Mesenchymal stem cell (in vitro differentiated cells and primary cell): ENCODE measurements around the gene REEP5.
A peak's percentile ranks its signal among the peaks of the same experiment; 100 is the strongest.
"Not testable (repeated sequence)": the region's sequence is repeated elsewhere in the genome, so short reads cannot be mapped to it uniquely, and the experiment has no call there.

Experiments used
- DNase-seq: peaks from one replicate; pipeline ENCODE4 v3.0.0-alpha.2; 2013
- H2AFZ ChIP-seq: one replicate; pipeline ENCODE4 v1.6.1; 2013; ENCODE audit warnings: low read depth, mild to moderate bottlenecking, control low read depth, inconsistent platforms, low read length, moderate library complexity
- H2AK5ac ChIP-seq: 2 replicates; pipeline ENCODE4 v1.6.1; 2013; ENCODE audit warnings: low read length, moderate library complexity, mild to moderate bottlenecking, inconsistent platforms; ENCODE audit not compliant: severe bottlenecking
- H2BK120ac ChIP-seq: one replicate; pipeline ENCODE4 v1.6.1; 2013; ENCODE audit warnings: low read depth, mild to moderate bottlenecking, inconsistent platforms, low read length, moderate library complexity
- H2BK12ac ChIP-seq, 2 experiments: one replicate each; pipeline ENCODE4 v1.6.1; 2013; ENCODE audit warnings: inconsistent platforms in 2 of 2, low read length in 2 of 2, mild to moderate bottlenecking in 2 of 2, moderate library complexity in 2 of 2, control low read depth in 1 of 2
- H2BK15ac ChIP-seq: one replicate; pipeline ENCODE4 v1.6.1; 2013; ENCODE audit warnings: mild to moderate bottlenecking, low read depth, inconsistent platforms; ENCODE audit not compliant: poor library complexity, severe bottlenecking
- H2BK5ac ChIP-seq: 2 replicates; pipeline ENCODE4 v1.6.1; 2013; ENCODE audit warnings: low read depth, mild to moderate bottlenecking, low read length, control low read depth, inconsistent platforms; ENCODE audit not compliant: poor library complexity, severe bottlenecking
- H3K14ac ChIP-seq, 2 experiments: one replicate each; pipeline ENCODE4 v1.6.1; 2013; ENCODE audit warnings: inconsistent platforms in 2 of 2, low read length in 2 of 2, control low read depth in 1 of 2, mild to moderate bottlenecking in 1 of 2, moderate library complexity in 1 of 2
- H3K18ac ChIP-seq, 2 experiments: one replicate each; pipeline ENCODE4 v1.6.1; 2013; ENCODE audit warnings: inconsistent platforms in 2 of 2, low read length in 2 of 2, control low read depth in 1 of 2, low read depth in 1 of 2, mild to moderate bottlenecking in 1 of 2
- H3K23ac ChIP-seq, 2 experiments: one replicate each; pipeline ENCODE4 v1.6.1; 2013; ENCODE audit warnings: inconsistent platforms in 2 of 2, low read length in 2 of 2, mild to moderate bottlenecking in 2 of 2, moderate library complexity in 2 of 2, control low read depth in 1 of 2
- H3K27ac ChIP-seq: 2 replicates; pipeline ENCODE4 v1.5.1; 2013; ENCODE audit warnings: mild to moderate bottlenecking, moderate library complexity, low read length, control low read depth, inconsistent platforms; ENCODE audit not compliant: poor library complexity, severe bottlenecking
- H3K27me3 ChIP-seq, 2 experiments: 2 replicates each; pipeline versions ENCODE4 v1.6.1 to v1.7.0; 2013; ENCODE audit warnings: low read length in 2 of 2, mild to moderate bottlenecking in 2 of 2, moderate library complexity in 2 of 2, control low read depth in 1 of 2, inconsistent platforms in 1 of 2; ENCODE audit not compliant: control insufficient read depth in 1 of 2, insufficient read depth in 1 of 2
- H3K36me3 ChIP-seq, 2 experiments: 2 replicates each; pipeline versions ENCODE4 v1.6.1 to v1.7.0; 2013; ENCODE audit warnings: low read length in 2 of 2, control low read depth in 1 of 2, inconsistent platforms in 1 of 2, low read depth in 1 of 2, mild to moderate bottlenecking in 1 of 2; ENCODE audit not compliant: insufficient read depth in 2 of 2, control insufficient read depth in 1 of 2
- H3K4ac ChIP-seq, 2 experiments: one replicate each; pipeline ENCODE4 v1.6.1; 2013; ENCODE audit warnings: inconsistent platforms in 2 of 2, low read length in 2 of 2, mild to moderate bottlenecking in 2 of 2, moderate library complexity in 2 of 2, control low read depth in 1 of 2, low read depth in 1 of 2
- H3K4me1 ChIP-seq: 2 replicates; pipeline ENCODE4 v1.6.1; 2013; ENCODE audit warnings: low read depth, low read length, control low read depth; ENCODE audit not compliant: control insufficient read depth, insufficient read depth
- H3K4me2 ChIP-seq: 2 replicates; pipeline ENCODE4 v1.6.1; 2013; ENCODE audit warnings: low read length, mild to moderate bottlenecking, inconsistent platforms; ENCODE audit not compliant: poor library complexity, severe bottlenecking
- H3K4me3 ChIP-seq, 2 experiments: 2 replicates each; pipeline versions ENCODE4 v1.5.1 to v1.7.0; 2013; ENCODE audit warnings: low read length in 2 of 2, mild to moderate bottlenecking in 2 of 2, control low read depth in 1 of 2, low read depth in 1 of 2; ENCODE audit not compliant: insufficient read depth in 1 of 2
- H3K79me1 ChIP-seq: replicated peaks from 2 replicates; pipeline ENCODE4 v1.6.1; 2013; ENCODE audit warnings: mild to moderate bottlenecking, control low read depth, low read length, inconsistent platforms; ENCODE audit not compliant: poor library complexity, severe bottlenecking
- H3K9ac ChIP-seq: 2 replicates; pipeline ENCODE4 v1.7.0; 2013; ENCODE audit warnings: mild to moderate bottlenecking, low read length, moderate library complexity
- H3K9me3 ChIP-seq: 2 replicates; pipeline ENCODE4 v1.7.0; 2013; ENCODE audit warnings: mild to moderate bottlenecking, low read length; ENCODE audit not compliant: control insufficient read depth
- H4K8ac ChIP-seq: one replicate; pipeline ENCODE4 v1.6.1; 2013; ENCODE audit warnings: inconsistent platforms, mild to moderate bottlenecking, low read length, moderate library complexity
- H4K91ac ChIP-seq: one replicate; pipeline ENCODE4 v1.6.1; 2013; ENCODE audit warnings: mild to moderate bottlenecking, low read length, inconsistent platforms
- WGBS: methylation state at CpG from one replicate; pipeline ENCODE4 v1.1.7; 2013; ENCODE audit warnings: mixed read lengths; 5-methylcytosine and 5-hydroxymethylcytosine counted together

Gene REEP5

DNA sequence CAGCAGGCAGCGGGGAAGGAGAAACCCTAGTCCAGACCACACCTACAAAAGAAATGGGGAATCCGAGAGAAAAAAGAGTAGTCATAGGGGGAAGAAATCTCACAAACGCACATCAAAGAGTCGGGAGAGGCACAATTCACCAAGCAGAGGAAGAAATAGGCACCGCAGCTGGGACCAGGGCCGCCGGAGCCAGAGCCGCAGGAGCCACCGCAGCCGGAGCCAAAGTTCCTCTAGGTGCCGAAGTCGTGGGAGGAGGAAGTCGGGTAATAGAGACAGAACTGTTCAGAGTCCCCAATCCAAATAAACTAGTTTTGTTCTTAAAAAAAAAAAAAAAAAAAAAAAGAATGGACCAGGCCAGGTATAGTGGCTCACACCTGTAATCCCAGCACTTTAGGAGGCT lies 29.3 kb downstream of the REEP5 start:
- WGBS: 97% methylated on average over 9 of the region's 13 CpGs
- Histone ChIP-seq H3K9me3 (no peaks in the 10 kb centered on the region), H3K4me3 (no peak overlapping the region), H3K27me3 (no peaks in the 10 kb centered on the region), H2AFZ (no peak overlapping the region), H3K4ac (no peak overlapping the region), H2BK12ac (no peak overlapping the region), H3K9ac (no peak overlapping the region), H2BK15ac (no peak overlapping the region), H3K27ac (no peak overlapping the region), H3K36me3 (peaks cover 22 to 67% of the 10 kb centered on the region in 2 experiments), H3K18ac (no peak overlapping the region), H3K14ac (no peak overlapping the region), H3K4me1 (no peaks in the 10 kb centered on the region), H2AK5ac (no peak overlapping the region), H4K8ac (no peak overlapping the region), H2BK5ac (no peak overlapping the region), H3K79me1 (peaks cover 20% of the 10 kb centered on the region), H4K91ac (no peak overlapping the region), H3K4me2 (no peak overlapping the region), H3K23ac (no peak overlapping the region), H2BK120ac (no peak overlapping the region)
- no peak for DNase-seq

DNA sequence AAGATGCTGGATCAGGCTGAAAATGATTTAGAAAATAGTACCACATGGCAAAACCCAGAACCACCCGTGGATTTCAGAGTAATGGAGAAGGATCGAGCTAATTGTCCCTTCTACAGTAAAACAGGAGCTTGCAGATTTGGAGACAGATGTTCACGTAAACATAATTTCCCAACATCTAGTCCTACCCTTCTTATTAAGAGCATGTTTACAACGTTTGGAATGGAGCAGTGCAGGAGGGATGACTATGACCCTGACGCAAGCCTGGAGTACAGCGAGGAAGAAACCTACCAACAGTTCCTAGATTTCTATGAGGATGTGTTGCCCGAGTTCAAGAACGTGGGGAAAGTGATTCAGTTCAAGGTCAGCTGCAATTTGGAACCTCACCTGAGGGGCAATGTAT lies 30.0 kb downstream of the REEP5 start:
- not testable (repeated sequence) for H3K14ac ChIP-seq, H4K91ac ChIP-seq, H3K27me3 ChIP-seq, H3K9me3 ChIP-seq, H2AFZ ChIP-seq, H2AK5ac ChIP-seq, H2BK12ac ChIP-seq, H3K9ac ChIP-seq, H3K23ac ChIP-seq, H2BK120ac ChIP-seq, H3K4ac ChIP-seq, H3K27ac ChIP-seq, H2BK15ac ChIP-seq, H3K4me1 ChIP-seq, H3K4me2 ChIP-seq, H4K8ac ChIP-seq, DNase-seq, H3K4me3 ChIP-seq, H2BK5ac ChIP-seq, H3K18ac ChIP-seq
- WGBS: 93% methylated on average over 8 of the region's 8 CpGs
- Histone ChIP-seq H3K79me1 (peaks cover 20% of the 10 kb centered on the region), H3K36me3 (peaks cover 21 to 68% of the 10 kb centered on the region in 2 experiments)

DNA sequence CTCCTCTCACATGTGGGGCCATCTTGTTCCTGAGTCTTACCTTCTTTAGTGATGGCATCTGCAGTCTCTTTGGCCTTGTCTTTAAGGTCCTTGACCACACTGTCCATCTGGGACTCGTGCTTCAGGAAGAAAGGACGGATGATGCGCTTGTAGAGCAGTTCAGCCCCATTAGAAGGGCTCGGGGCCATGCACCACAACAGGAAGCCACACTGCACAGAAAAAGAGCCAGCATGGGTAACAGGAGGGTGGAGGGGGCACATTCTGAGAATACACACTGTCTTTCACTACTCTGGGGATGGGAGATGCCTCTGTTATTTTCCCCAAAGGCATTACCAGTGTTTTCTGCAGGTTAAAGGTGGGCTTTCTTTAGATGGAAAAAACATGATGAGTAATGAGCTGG lies 35.1 kb downstream of the REEP5 start:
- H3K27me3 ChIP-seq: no peaks in the 10 kb centered on the region
- 100% methylated on average over 4 of the region's 4 CpGs for WGBS

DNA sequence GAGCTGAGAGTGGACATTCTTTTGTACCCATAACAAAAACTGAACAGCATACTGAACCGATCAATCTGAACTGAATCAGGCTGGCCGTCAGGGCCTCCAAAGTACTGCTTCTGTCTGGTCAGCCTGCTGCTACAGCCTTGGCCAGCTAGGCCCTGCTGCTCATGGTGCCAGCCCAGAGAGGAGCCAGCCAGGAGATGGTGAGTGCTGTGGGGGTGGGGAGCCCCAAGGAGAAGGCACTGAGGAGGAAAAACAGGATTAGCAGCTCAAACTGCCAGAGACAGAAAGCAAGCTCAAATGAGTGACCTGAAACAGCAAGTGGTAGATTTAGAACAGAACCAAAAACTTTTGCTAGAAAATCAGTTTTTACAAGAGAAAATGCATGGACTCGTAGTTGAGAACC lies 37.0 kb downstream of the REEP5 start:
- DNase-seq: no peak
- H3K4ac ChIP-seq: no peak overlapping the region
- peaks cover 28 to 91% of the 10 kb centered on the region in 2 experiments for H3K36me3 ChIP-seq
- H3K18ac ChIP-seq: no peak overlapping the region
- no peaks in the 10 kb centered on the region for H3K4me1 ChIP-seq
- H4K8ac ChIP-seq: peak overlapping the region; percentile 45
- H2BK12ac ChIP-seq: no peak overlapping the region
- no peaks in the 10 kb centered on the region for H3K27me3 ChIP-seq
- no peak overlapping the region for H3K27ac ChIP-seq
- no peak overlapping the region for H3K14ac ChIP-seq
- H4K91ac ChIP-seq: no peak overlapping the region
- H2AFZ ChIP-seq: no peak overlapping the region
- no peak overlapping the region for H3K23ac ChIP-seq
- H3K79me1 ChIP-seq: peaks cover 36% of the 10 kb centered on the region
- H2BK15ac ChIP-seq: no peak overlapping the region
- no peak overlapping the region for H2BK5ac ChIP-seq
- H3K4me3 ChIP-seq: no peak overlapping the region
- WGBS: 95% methylated on average over 3 of the region's 3 CpGs
- H3K4me2 ChIP-seq: no peak overlapping the region
- H2AK5ac ChIP-seq: no peak overlapping the region
- H3K9ac ChIP-seq: no peak overlapping the region
- H3K9me3 ChIP-seq: no peaks in the 10 kb centered on the region
- H2BK120ac ChIP-seq: no peak overlapping the region

More for the DNA sequence above, 35.1 kb downstream of the REEP5 start:
- Histone ChIP-seq H3K4me1 (no peaks in the 10 kb centered on the region), H3K9ac (no peak overlapping the region), H3K27ac (no peak overlapping the region), H3K4me3 (no peak overlapping the region), H4K91ac (no peak overlapping the region), H2BK5ac (no peak overlapping the region), H3K14ac (no peak overlapping the region), H3K9me3 (no peaks in the 10 kb centered on the region), H4K8ac (no peak overlapping the region), H2BK120ac (no peak overlapping the region), H2AK5ac (no peak overlapping the region), H2BK12ac (no peak overlapping the region), H3K36me3 (peaks cover 25 to 80% of the 10 kb centered on the region in 2 experiments), H3K79me1 (peaks cover 37% of the 10 kb centered on the region), H2AFZ (no peak overlapping the region), H2BK15ac (no peak overlapping the region), H3K23ac (no peak overlapping the region), H3K4me2 (no peak overlapping the region), H3K4ac (no peak overlapping the region), H3K18ac (no peak overlapping the region)
- no peak for DNase-seq
